ENCODE data around the gene ANKRD65.
"Not testable (repeated sequence)": the region's sequence is repeated elsewhere in the genome, so short reads cannot be mapped to it uniquely, and the experiment has no call there.

Gene ANKRD65

GRCh38 chr1:1393428-1393827 is 27.6 kb downstream of the ANKRD65 start:
- no peak for DNase-seq

GRCh38 chr1:1393014-1393413 is 28.1 kb downstream of the ANKRD65 start:
- DNase-seq, result no peak

- no peak for DNase-seq
These were observed 29.9 kb downstream of the ANKRD65 start for GRCh38 chr1:1391225-1391624.

GRCh38 chr1:1390675-1391074 is 30.4 kb downstream of the ANKRD65 start:
- DNase-seq, result no peak

GRCh38 chr1:1388078-1388472 is 33.0 kb downstream of the ANKRD65 start:
- DNase-seq, result peak in 1 of 5 experiments; percentile 32

GRCh38 chr1:1387098-1388077 is 33.7 kb downstream of the ANKRD65 start:
- no peak for DNase-seq

GRCh38 chr1:1385931-1386330 is 35.1 kb downstream of the ANKRD65 start:
- DNase-seq, result no peak

- not testable (repeated sequence) for DNase-seq
These were observed 35.7 kb downstream of the ANKRD65 start for GRCh38 chr1:1385339-1385738.

GRCh38 chr1:1381294-1381693 is 39.8 kb downstream of the ANKRD65 start:
- DNase-seq, result no peak

GRCh38 chr1:1380860-1381259 is 40.2 kb downstream of the ANKRD65 start:
- DNase-seq, result no peak

GRCh38 chr1:1377540-1378205 is 43.4 kb downstream of the ANKRD65 start:
- no peak for DNase-seq

- DNase-seq, result no peak
These were observed 44.4 kb downstream of the ANKRD65 start for GRCh38 chr1:1376551-1377226.

- peak; percentile 80 to 100 (median 92) for DNase-seq
These were observed 46.0 kb downstream of the ANKRD65 start, which contains the start of gene AURKAIP1 for GRCh38 chr1:1374929-1375662. TSS of gene AURKAIP1 (minus strand) at chr1:1375207. CDS start at chr1:1374756, 451 bp downstream.

GRCh38 chr1:1374589-1374928 is 46.5 kb downstream of the ANKRD65 start:
- no peak for DNase-seq

GRCh38 chr1:1373815-1374588 is 47.1 kb downstream of the ANKRD65 start:
- no peak for DNase-seq

GRCh38 chr1:1373051-1373814 is 47.8 kb downstream of the ANKRD65 start:
- DNase-seq, result no peak

GRCh38 chr1:1371746-1372711 is 49.0 kb downstream of the ANKRD65 start:
- peak; percentile 58 to 71 (median 64) for DNase-seq

- DNase-seq, result peak in 4 of 5 experiments; percentile 51 to 93 (median 86)
These were observed 49.7 kb downstream of the ANKRD65 start for GRCh38 chr1:1371364-1371745.

GRCh38 chr1:1370771-1371300 is 50.2 kb downstream of the ANKRD65 start:
- no peak for DNase-seq
